DND-41 (cell line): ENCODE results near the gene LBHD1.
A peak's percentile ranks its signal among the peaks of the same experiment; 100 is the strongest.

Experiments
- ATAC-seq: fragments of 200-7000 bp; cut with Tn5 transposase; 3 replicates; pipeline ENCODE4 v1.9.1; 2021; ENCODE audit warnings: low read depth; ENCODE audit not compliant: insufficient read depth
- DNase-seq: peaks from one replicate; pipeline ENCODE4 v3.0.0-alpha.2; 2020
- H2AFZ ChIP-seq: 2 replicates; pipeline ENCODE4 v1.6.0; 2012; ENCODE audit warnings: low read depth, low read length
- H3K27ac ChIP-seq: 2 replicates; pipeline ENCODE4 v1.5.1; 2012; ENCODE audit warnings: low read length, inconsistent platforms
- H3K27me3 ChIP-seq: fragments of 200-600 bp; sonication (generic); 2 replicates; pipeline ENCODE4 v1.6.0; 2012; ENCODE audit warnings: low read length, mild to moderate bottlenecking, inconsistent platforms; ENCODE audit not compliant: insufficient read depth, poor library complexity
- H3K36me3 ChIP-seq: 2 replicates; pipeline ENCODE4 v1.5.1; 2012; ENCODE audit warnings: low read length, inconsistent platforms; ENCODE audit not compliant: insufficient read depth
- H3K4me1 ChIP-seq: 2 replicates; pipeline ENCODE4 v1.5.1; 2012; ENCODE audit warnings: mild to moderate bottlenecking, low read length; ENCODE audit not compliant: insufficient read depth
- H3K4me2 ChIP-seq: 2 replicates; pipeline ENCODE4 v1.6.0; 2012; ENCODE audit warnings: mild to moderate bottlenecking, moderate library complexity, low read length, inconsistent platforms; ENCODE audit not compliant: insufficient read depth
- H3K4me3 ChIP-seq, 2 experiments: fragments of 200-600 bp in 1 of 2; shearing (Covaris generic) in 1 of 2; 2 replicates each; pipeline ENCODE4 v1.5.1; 2012 to 2016; ENCODE audit warnings: inconsistent platforms in 2 of 2, low read length in 2 of 2, mild to moderate bottlenecking in 2 of 2, low read depth in 1 of 2, moderate library complexity in 1 of 2
- H3K79me2 ChIP-seq: 2 replicates; pipeline ENCODE4 v1.6.0; 2012; ENCODE audit warnings: low read length, inconsistent platforms; ENCODE audit not compliant: insufficient read depth
- H3K9ac ChIP-seq: 2 replicates; pipeline ENCODE4 v1.6.0; 2012; ENCODE audit warnings: low read depth, mild to moderate bottlenecking, inconsistent platforms, low read length, moderate library complexity
- H3K9me3 ChIP-seq: 2 replicates; pipeline ENCODE4 v1.5.1; 2012; ENCODE audit warnings: low read length, moderate library complexity, mild to moderate bottlenecking, inconsistent platforms; ENCODE audit not compliant: insufficient read depth, severe bottlenecking
- H4K20me1 ChIP-seq: 2 replicates; pipeline ENCODE4 v1.6.0; 2012; ENCODE audit warnings: low read length; ENCODE audit not compliant: insufficient read depth
- EZH2 ChIP-seq: IDR thresholded peaks from 3 replicates; pipeline ENCODE4 v1.6.1; 2012; ENCODE audit warnings: borderline replicate concordance, low read depth, mild to moderate bottlenecking, moderate library complexity, low read length, inconsistent platforms; ENCODE audit not compliant: severe bottlenecking
- TF ChIP-seq, protein P1 (sequence below): IDR thresholded peaks from 2 replicates; pipeline ENCODE4 v1.5.1; 2012; ENCODE audit warnings: borderline replicate concordance, low read length, moderate library complexity, mild to moderate bottlenecking; ENCODE audit not compliant: poor library complexity, severe bottlenecking; ENCODE audit errors: extremely low read depth

Gene LBHD1

DNA sequence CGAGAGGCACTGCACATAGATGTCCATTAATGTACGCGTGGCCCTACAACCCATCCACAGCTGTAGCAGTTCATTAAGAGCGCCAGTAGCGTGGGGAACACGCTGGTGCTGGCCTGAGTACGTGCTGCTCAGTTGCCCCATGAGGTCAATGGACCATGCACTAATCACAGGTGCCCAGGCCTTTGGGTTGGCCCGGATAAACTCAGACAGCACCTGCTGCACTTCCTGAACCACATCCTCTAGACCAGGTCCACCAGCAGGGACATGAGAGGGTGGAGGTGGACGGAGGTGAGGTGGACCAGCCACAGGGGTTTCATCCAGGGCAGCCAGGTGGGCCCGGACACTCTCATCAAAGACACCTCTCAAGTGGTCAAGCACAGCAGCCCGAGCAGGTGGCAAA, 22.6 kb downstream of the LBHD1 start:
- Histone ChIP-seq H3K9ac (no peak overlapping the region), H3K4me3 (no peak overlapping the region), H3K79me2 (peaks cover 67% of the 10 kb centered on the region), H4K20me1 (peaks cover 7% of the 10 kb centered on the region), H3K4me1 (peaks cover 54% of the 10 kb centered on the region), H3K4me2 (no peak overlapping the region), H3K27me3 (no peaks in the 10 kb centered on the region), H2AFZ (no peak overlapping the region), H3K36me3 (peaks cover 32% of the 10 kb centered on the region), H3K27ac (no peak overlapping the region), H3K9me3 (no peaks in the 10 kb centered on the region)
- DNase-seq (no peak), ATAC-seq (no peak)
- TF ChIP-seq, protein P1, sequence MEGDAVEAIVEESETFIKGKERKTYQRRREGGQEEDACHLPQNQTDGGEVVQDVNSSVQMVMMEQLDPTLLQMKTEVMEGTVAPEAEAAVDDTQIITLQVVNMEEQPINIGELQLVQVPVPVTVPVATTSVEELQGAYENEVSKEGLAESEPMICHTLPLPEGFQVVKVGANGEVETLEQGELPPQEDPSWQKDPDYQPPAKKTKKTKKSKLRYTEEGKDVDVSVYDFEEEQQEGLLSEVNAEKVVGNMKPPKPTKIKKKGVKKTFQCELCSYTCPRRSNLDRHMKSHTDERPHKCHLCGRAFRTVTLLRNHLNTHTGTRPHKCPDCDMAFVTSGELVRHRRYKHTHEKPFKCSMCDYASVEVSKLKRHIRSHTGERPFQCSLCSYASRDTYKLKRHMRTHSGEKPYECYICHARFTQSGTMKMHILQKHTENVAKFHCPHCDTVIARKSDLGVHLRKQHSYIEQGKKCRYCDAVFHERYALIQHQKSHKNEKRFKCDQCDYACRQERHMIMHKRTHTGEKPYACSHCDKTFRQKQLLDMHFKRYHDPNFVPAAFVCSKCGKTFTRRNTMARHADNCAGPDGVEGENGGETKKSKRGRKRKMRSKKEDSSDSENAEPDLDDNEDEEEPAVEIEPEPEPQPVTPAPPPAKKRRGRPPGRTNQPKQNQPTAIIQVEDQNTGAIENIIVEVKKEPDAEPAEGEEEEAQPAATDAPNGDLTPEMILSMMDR, result no peak
- no peak for TF ChIP-seq EZH2

DNA sequence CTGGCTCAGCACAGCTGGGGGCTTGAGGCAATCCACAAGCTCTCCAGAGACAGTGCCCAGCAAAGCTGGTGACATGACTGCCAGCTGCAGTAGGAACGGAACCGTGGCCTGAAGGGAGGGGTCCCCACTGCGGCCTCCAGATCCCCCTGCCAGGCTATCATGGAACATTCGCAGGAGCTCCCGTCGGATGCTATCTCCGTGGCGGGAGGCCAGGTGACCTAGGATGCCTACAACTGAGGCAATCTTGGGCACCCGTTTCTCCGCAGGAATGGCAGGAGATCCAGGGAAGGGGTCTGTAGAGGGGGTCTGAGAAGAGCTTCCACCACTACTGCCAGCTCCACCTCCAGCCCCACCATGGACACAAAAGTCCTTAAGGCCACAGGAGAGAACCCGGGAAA, 23.1 kb downstream of the LBHD1 start:
- TF ChIP-seq, protein P1, result no peak
- no peak for TF ChIP-seq EZH2
- Histone ChIP-seq H3K4me1 (peaks cover 54% of the 10 kb centered on the region), H3K79me2 (peaks cover 72% of the 10 kb centered on the region)

DNA sequence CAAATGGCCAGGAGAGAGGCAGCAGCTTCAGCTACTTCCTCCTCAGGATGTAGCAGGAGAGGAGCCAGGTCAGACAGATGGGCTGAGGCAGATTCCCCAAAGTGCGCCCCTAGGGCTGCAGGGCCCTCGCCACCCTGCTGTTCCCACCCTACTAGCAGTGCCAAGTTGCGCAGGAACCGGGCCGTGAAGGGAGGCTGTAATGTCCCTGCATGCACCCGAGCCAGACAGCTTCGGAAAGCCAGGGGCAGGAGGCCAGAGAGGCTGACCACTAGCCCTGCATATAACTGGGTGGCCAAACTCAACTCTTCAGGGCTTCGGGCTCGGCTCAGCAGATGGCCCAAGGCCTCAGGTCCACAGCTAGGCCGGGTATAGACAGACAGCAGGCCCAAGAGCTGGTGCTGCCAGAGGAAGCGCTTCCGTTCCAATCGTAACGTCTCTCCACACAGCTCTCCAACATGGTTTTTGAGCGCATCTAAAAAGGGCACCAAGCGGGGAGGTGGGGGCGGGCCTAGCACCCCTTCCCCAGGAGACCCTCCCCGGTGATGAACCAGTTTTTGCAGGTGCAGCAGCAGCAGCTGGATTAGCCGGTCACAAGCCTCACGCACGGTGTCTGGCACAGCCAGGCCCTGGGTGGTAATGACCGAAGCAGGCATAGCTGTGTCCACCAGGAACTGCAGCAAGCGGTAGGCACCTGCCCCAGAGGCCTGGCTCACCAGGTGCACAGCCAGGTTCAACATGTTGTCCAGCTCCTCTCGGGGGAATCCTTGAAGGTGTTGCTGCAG, 23.7 kb downstream of the LBHD1 start:
- TF ChIP-seq, protein P1, result no peak
- TF ChIP-seq EZH2, result no peak
- Histone ChIP-seq H3K36me3 (peaks cover 43% of the 10 kb centered on the region), H3K27me3 (no peaks in the 10 kb centered on the region), H3K4me3 (no peak overlapping the region), H3K4me2 (no peak overlapping the region), H3K9ac (peak overlapping the region; percentile 43), H3K27ac (peak overlapping the region; percentile 2; the same call in 1 of the 2 replicates), H3K9me3 (no peaks in the 10 kb centered on the region), H3K4me1 (peaks cover 53% of the 10 kb centered on the region), H4K20me1 (peaks cover 12% of the 10 kb centered on the region), H3K79me2 (peaks cover 78% of the 10 kb centered on the region), H2AFZ (no peak overlapping the region)
- no peak for ATAC-seq
- DNase-seq, result no peak

More for the DNA sequence above, 23.1 kb downstream of the LBHD1 start:
- Histone ChIP-seq H3K4me2 (no peak overlapping the region), H2AFZ (no peak overlapping the region), H4K20me1 (peaks cover 12% of the 10 kb centered on the region), H3K27me3 (no peaks in the 10 kb centered on the region), H3K9ac (no peak overlapping the region), H3K9me3 (no peaks in the 10 kb centered on the region), H3K36me3 (peaks cover 38% of the 10 kb centered on the region), H3K27ac (no peak overlapping the region), H3K4me3 (no peak overlapping the region)
- DNase-seq, result no peak
- ATAC-seq, result no peak
